Left lung (tissue), 14 donors: ENCODE results near the gene DARS2. TPM values are rescaled to one million over a fixed set of nuclear protein-coding genes. Genes with fewer than 3 reads are reported as not detected.

ENCODE experiments used
- ATAC-seq: fragments of 200-7000 bp; cut with Tn5 transposase; one replicate; pipeline ENCODE4 v1.9.1; 2020; ENCODE audit warnings: moderate library complexity
- DNase-seq, 4 donors: peaks; one replicate each; pipeline ENCODE4 v3.0.0-alpha.2; 2013 to 2020
- H3K27ac ChIP-seq, 2 donors: fragments of 200-600 bp; sonication (generic) in 1 of 2; one replicate each; pipeline versions ENCODE4 v1.5.0 to v1.8.0; 2020 to 2021
- H3K27me3 ChIP-seq, 2 donors: fragments of 200-600 bp; sonication (generic) in 1 of 2; one replicate each; pipeline versions ENCODE4 v1.5.0 to v1.8.0; 2020 to 2021
- H3K36me3 ChIP-seq, 2 donors: fragments of 200-600 bp; sonication (generic) in 1 of 2; one replicate each; pipeline versions ENCODE4 v1.5.0 to v1.8.0; 2020 to 2021
- H3K4me1 ChIP-seq, 2 donors: fragments of 200-600 bp; one replicate each; pipeline ENCODE4 v1.8.0; 2021
- H3K4me3 ChIP-seq, 2 donors: fragments of 200-600 bp; sonication (generic) in 1 of 2; one replicate each; pipeline versions ENCODE4 v1.5.0 to v1.8.0; 2020 to 2021; ENCODE audit warnings: mild to moderate bottlenecking in 1 of 2
- H3K9me3 ChIP-seq, 2 donors: fragments of 200-600 bp; sonication (generic) in 1 of 2; one replicate each; pipeline versions ENCODE4 v1.5.0 to v1.8.0; 2020 to 2021
- CTCF ChIP-seq, 2 donors: fragments of 200-600 bp; sonication (generic) in 1 of 2; IDR thresholded peaks; one replicate each; pipeline versions ENCODE4 v1.5.0 to v1.8.0; 2021; ENCODE audit warnings: antibody characterized with exemption in 2 of 2
- intact Hi-C, 2 donors: fragments of 100-400 bp; cut with DNase I; formaldehyde crosslinking; loops; one replicate each; pipeline versions ENCODE4 v1.11.2 to v1.14.2; 2022
- long read RNA-seq, 12 donors: library from polyadenylated mRNA in 2 of 12; unstranded in 2 of 12; transcript quantifications; one replicate each; pipeline ENCODE4 v2.0.0 and lab custom pipeline, GENCODE V29; 2019 to 2026
- polyA plus RNA-seq, 6 donors: library from polyadenylated mRNA; unstranded; fragments of 120-200 nt; gene quantifications; one replicate each; pipeline ENCODE4 v1.2.1, GENCODE V29; 2013; ENCODE audit not compliant: insufficient read length in 6 of 6
- total RNA-seq, 2 donors: library from RNA; stranded (reverse); fragmentation: NEBNext Ultra II Directional; extraction: Animal tissue kit (Norgen Biotek cat#: 25700); gene quantifications; one replicate each; pipeline ENCODE4 v1.2.1, GENCODE V29; 2021
- donor health status: DM: no; HTN: yes; CAD: no.
- donor health status: DM: no; HTN: no; CAD: no.

The DARS2 gene
- total RNA-seq (10 to 100 TPM; 20.5 to 21.1 TPM), polyA plus RNA-seq (10 to 100 TPM; 19.9 to 24.7 (median 21.9) TPM)
- long read RNA-seq, donor 1, partial matches to known transcripts = 0 of 1 reads
- long read RNA-seq, donor 1, other reads (novel, unspliced or antisense) = 0 of 1 reads
- long read RNA-seq, donor 2, partial matches to known transcripts = 1,498 of 2,085 reads
- long read RNA-seq, donor 2, other reads (novel, unspliced or antisense) = 584 of 2,085 reads
- long read RNA-seq, donor 3, partial matches to known transcripts = 951 of 1,358 reads
- long read RNA-seq, donor 3, other reads (novel, unspliced or antisense) = 406 of 1,358 reads
- long read RNA-seq, donor 4, partial matches to known transcripts = 0 of 1 reads
- long read RNA-seq, donor 4, other reads (novel, unspliced or antisense) = 0 of 1 reads
- long read RNA-seq, donor 5, partial matches to known transcripts = 774 of 1,309 reads
- long read RNA-seq, donor 5, other reads (novel, unspliced or antisense) = 532 of 1,309 reads
- long read RNA-seq, donor 6, partial matches to known transcripts = 0 of 3 reads
- long read RNA-seq, donor 6, other reads (novel, unspliced or antisense) = 0 of 3 reads
- long read RNA-seq, donor 7, partial matches to known transcripts = 520 of 844 reads
- long read RNA-seq, donor 7, other reads (novel, unspliced or antisense) = 322 of 844 reads
- long read RNA-seq, donor 8 = 0 reads
- long read RNA-seq, donor 9 = 0 reads
- long read RNA-seq, donor 10, partial matches to known transcripts = 0 of 1 reads
- long read RNA-seq, donor 10, other reads (novel, unspliced or antisense) = 0 of 1 reads
- long read RNA-seq, donor 11, partial matches to known transcripts = 99 of 505 reads
- long read RNA-seq, donor 11, other reads (novel, unspliced or antisense) = 402 of 505 reads
- long read RNA-seq, donor 12, partial matches to known transcripts = 0 of 1 reads
- long read RNA-seq, donor 12, other reads (novel, unspliced or antisense) = 0 of 1 reads

- Histone ChIP-seq H3K4me1 (peaks cover 2 to 32% of the 10 kb centered on the region in 2 donors), H3K4me3 (peak within 1 kb of the TSS; percentile 71 to 83), H3K27me3 (no peaks in the 10 kb centered on the region), H3K36me3 (peaks cover 0 to 3% of the 10 kb centered on the region in 2 donors), H3K27ac (peak within 1 kb of the TSS; percentile 95 to 97), H3K9me3 (no peaks in the 10 kb centered on the region)
- DNase-seq (peak; percentile 94 to 99 (median 96)), ATAC-seq (peak; percentile 98)
- intact Hi-C loops = no loop called here
- no peak for TF ChIP-seq CTCF (IDR thresholded peaks at IDR 0.05)
Observed at GRCh38 chr1:173824315-173825081, at the start of gene DARS2, which contains the start of gene CENPL. TSS of gene DARS2 (plus strand) at chr1:173824673. CDS start at chr1:173825230, 557 bp downstream. TSS of gene CENPL (minus strand) at chr1:173824883. CDS start at chr1:173811299, 13,584 bp downstream.

- no peak for ATAC-seq
- peaks cover 0 to 59% of the 10 kb centered on the region in 2 donors for H3K36me3 ChIP-seq
Observed at GRCh38 chr1:173775578-173776226, 48.8 kb upstream of the DARS2 start.

DNA sequence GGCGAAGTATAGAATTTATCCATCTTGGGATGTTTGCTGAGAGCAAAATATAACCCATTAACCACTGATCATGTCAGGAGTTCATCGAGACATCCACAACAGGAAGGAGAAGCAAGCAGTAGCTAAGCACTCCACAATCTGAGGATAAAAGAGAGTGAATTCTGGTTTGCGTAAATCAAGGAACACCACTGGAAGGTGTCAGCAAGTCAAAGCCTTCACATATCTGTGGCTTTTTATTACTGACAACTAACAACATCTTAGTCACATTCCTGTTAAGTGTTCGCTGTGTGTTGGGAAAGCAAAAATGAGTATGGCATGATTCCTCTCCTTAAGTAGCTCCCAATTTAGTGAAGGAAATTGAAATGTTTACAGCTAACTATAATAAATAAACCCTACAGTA is 44.5 kb upstream of the DARS2 start:
- no peak for TF ChIP-seq CTCF (IDR thresholded peaks at IDR 0.05)
- intact Hi-C loops = no loop called here
- no peak for DNase-seq
- Histone ChIP-seq H3K4me3 (no peak overlapping the region), H3K27ac (no peak overlapping the region), H3K36me3 (peaks cover 0 to 91% of the 10 kb centered on the region in 2 donors), H3K9me3 (no peaks in the 10 kb centered on the region), H3K27me3 (no peaks in the 10 kb centered on the region), H3K4me1 (no peaks in the 10 kb centered on the region)
- ATAC-seq = no peak

More at GRCh38 chr1:173775578-173776226, 48.8 kb upstream of the DARS2 start:
- Histone ChIP-seq H3K4me3 (no peak overlapping the region), H3K9me3 (no peaks in the 10 kb centered on the region), H3K27ac (no peak overlapping the region), H3K4me1 (no peaks in the 10 kb centered on the region), H3K27me3 (no peaks in the 10 kb centered on the region)
- intact Hi-C loops = no loop called here
- no peak for DNase-seq
- TF ChIP-seq CTCF (IDR thresholded peaks at IDR 0.05) = no peak

DNA sequence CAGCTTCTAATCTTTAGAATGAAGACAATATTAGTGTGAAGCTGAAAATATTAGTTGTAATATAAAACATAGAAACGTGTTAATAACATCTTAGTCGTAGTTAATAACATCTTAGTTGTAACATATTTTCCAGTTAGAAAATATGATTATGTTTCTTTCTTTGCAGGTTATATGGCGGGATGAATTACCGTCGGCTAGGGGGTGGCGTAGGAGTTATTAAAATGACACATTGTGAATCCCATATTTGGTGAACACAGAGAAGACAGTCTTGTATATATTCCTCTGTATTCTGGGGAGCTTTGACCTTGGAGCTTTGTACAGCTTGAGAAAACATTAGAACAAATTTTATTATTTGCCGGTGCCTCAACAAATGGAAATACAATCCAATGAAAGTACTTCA is 39.5 kb upstream of the DARS2 start:
- H3K4me3 ChIP-seq = no peak overlapping the region
- ATAC-seq (no peak), DNase-seq (no peak)
- H3K36me3 ChIP-seq = peaks cover 0 to 79% of the 10 kb centered on the region in 2 donors
- TF ChIP-seq CTCF (IDR thresholded peaks at IDR 0.05) = no peak
- intact Hi-C loops = no loop called here
- no peaks in the 10 kb centered on the region for H3K27me3 ChIP-seq
- no peaks in the 10 kb centered on the region for H3K9me3 ChIP-seq
- no peak overlapping the region for H3K27ac ChIP-seq
- no peaks in the 10 kb centered on the region for H3K4me1 ChIP-seq
